Hair follicle dermal papilla cell (primary cell): ENCODE measurements around the gene SERPINF2. TPM values are rescaled to one million over a fixed set of nuclear protein-coding genes. Genes with fewer than 3 reads are reported as not detected.

Experiments used
- total RNA-seq: library from RNA; depleted of rRNA; stranded (reverse); fragments of >200 nt; gene quantifications from 2 replicates; pipeline ENCODE4 v1.2.3, GENCODE V29; 2012

SERPINF2 gene
- total RNA-seq: under 0.01 TPM in 1 of 2 replicates, not detected in the other

GRCh38 chr17:1742371-1743087, at the start of gene SERPINF2:
TSS of gene SERPINF2 (plus strand) at chr17:1742871. CDS start at chr17:1744996, 2,125 bp downstream.

GRCh38 chr17:1709971-1710806, 32.5 kb upstream of the SERPINF2 start, which contains the start of gene TLCD2:
TSS of gene TLCD2 (minus strand) at chr17:1710377. CDS start at chr17:1710242, 135 bp downstream.

GRCh38 chr17:1724351-1724868, 18.3 kb upstream of the SERPINF2 start, which contains the start of gene WDR81:
TSS of gene WDR81 (plus strand) at chr17:1724704. CDS start at chr17:1724960, 256 bp downstream.

Other genes with a start within 250 kb of the SERPINF2 start
- 50.2 and 55.8 TPM in 2 replicates for gene INPP5K, start 226.3 kb upstream of the SERPINF2 start, total RNA-seq
- 23.2 and 25.6 TPM in 2 replicates for gene PITPNA, start 180.1 kb upstream of the SERPINF2 start, total RNA-seq
- 6.0 and 8.5 TPM in 2 replicates for gene SLC43A2, start 114.0 kb upstream of the SERPINF2 start, total RNA-seq
- gene SCARF1, start 97.1 kb upstream of the SERPINF2 start, total RNA-seq: 0.49 and 0.61 TPM in 2 replicates
- gene RILP, start 93.0 kb upstream of the SERPINF2 start, total RNA-seq: 3.7 and 6.3 TPM in 2 replicates
- gene PRPF8, start 58.0 kb upstream of the SERPINF2 start, total RNA-seq: 137 and 162 TPM in 2 replicates
- 5.2 and 5.7 TPM in 2 replicates for gene TLCD2, start 32.5 kb upstream of the SERPINF2 start, total RNA-seq
- gene WDR81, start 18.2 kb upstream of the SERPINF2 start, total RNA-seq: 35.8 and 39.6 TPM in 2 replicates
- gene SERPINF1, start 19.2 kb downstream of the SERPINF2 start, total RNA-seq: 106 and 148 TPM in 2 replicates
- gene SMYD4, start 87.0 kb downstream of the SERPINF2 start, total RNA-seq: 7.7 and 8.4 TPM in 2 replicates
- 10.1 and 11.7 TPM in 2 replicates for gene RPA1, start 87.1 kb downstream of the SERPINF2 start, total RNA-seq